RWPE2 (cell line): Measurements from ENCODE around the gene AGPAT2.

Experiments used
- ATAC-seq: fragments of 200-7000 bp; cut with Tn5 transposase; 3 replicates; pipeline ENCODE4 v1.9.1; 2021; ENCODE audit warnings: low read depth
- DNase-seq: peaks from one replicate; pipeline ENCODE4 v3.0.0-alpha.2; 2020; ENCODE audit warnings: low spot score
- H3K27ac ChIP-seq: fragments of 450-650 bp; 2 replicates; pipeline ENCODE4 v1.5.1; 2017; ENCODE audit warnings: mild to moderate bottlenecking; ENCODE audit not compliant: poor library complexity, severe bottlenecking
- H3K27me3 ChIP-seq: fragments of 250-450 bp; sonication (Bioruptor Pico); 2 replicates; pipeline ENCODE4 v1.5.1; 2021; ENCODE audit warnings: mild to moderate bottlenecking, moderate library complexity; ENCODE audit not compliant: insufficient read depth, poor library complexity, severe bottlenecking
- H3K36me3 ChIP-seq: fragments of 250-450 bp; sonication (Bioruptor Pico); 2 replicates; pipeline ENCODE4 v1.5.1; 2020; ENCODE audit warnings: low read depth, mild to moderate bottlenecking, moderate library complexity
- H3K4me1 ChIP-seq: fragments of 250-450 bp; sonication (Bioruptor Pico); 2 replicates; pipeline ENCODE4 v1.5.1; 2021; ENCODE audit warnings: mild to moderate bottlenecking, moderate library complexity; ENCODE audit not compliant: insufficient read depth, poor library complexity, severe bottlenecking
- H3K4me3 ChIP-seq: fragments of 250-450 bp; sonication (Bioruptor Pico); 2 replicates; pipeline ENCODE4 v1.5.1; 2021; ENCODE audit warnings: mild to moderate bottlenecking, moderate library complexity; ENCODE audit not compliant: severe bottlenecking
- H3K9me3 ChIP-seq: fragments of 250-450 bp; sonication (Bioruptor Pico); 2 replicates; pipeline ENCODE4 v1.5.1; 2021; ENCODE audit warnings: mild to moderate bottlenecking, moderate library complexity; ENCODE audit not compliant: severe bottlenecking
- CTCF ChIP-seq: fragments of 450-650 bp; IDR thresholded peaks from one replicate; pipeline ENCODE4 v1.5.1; 2017; ENCODE audit warnings: mild to moderate bottlenecking, moderate library complexity; ENCODE audit not compliant: poor library complexity, severe bottlenecking

AGPAT2 gene

DNA sequence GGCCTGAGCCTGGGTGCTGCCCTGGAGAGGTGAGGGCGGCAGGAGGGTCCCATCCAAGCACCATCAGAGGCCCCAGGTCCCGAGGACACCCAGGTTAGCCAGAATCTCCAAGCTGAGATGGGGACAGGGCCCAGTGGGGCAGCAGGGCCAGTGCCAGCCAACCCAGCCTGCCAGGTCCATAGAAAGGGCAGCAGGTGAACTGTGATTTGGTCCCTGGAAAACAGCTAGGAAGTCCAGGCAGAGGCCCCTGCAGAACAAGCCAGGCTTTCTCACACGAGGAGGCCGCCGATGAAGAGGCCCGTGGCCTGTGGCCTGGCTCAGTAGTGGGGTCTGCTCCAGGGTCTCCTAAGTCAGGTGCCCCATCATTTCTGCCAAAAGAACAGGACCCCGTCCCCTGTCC, 2.0 kb downstream of the AGPAT2 start:
- no peak overlapping the region for H3K27ac ChIP-seq
- no peaks in the 10 kb centered on the region for H3K36me3 ChIP-seq
- no peaks in the 10 kb centered on the region for H3K9me3 ChIP-seq
- peaks cover 3% of the 10 kb centered on the region for H3K4me1 ChIP-seq
- no peaks in the 10 kb centered on the region for H3K27me3 ChIP-seq
- DNase-seq (no peak), ATAC-seq (no peak)
- TF ChIP-seq CTCF: no peak
- H3K4me3 ChIP-seq: no peak overlapping the region

GRCh38 chr9:136684799-136685198, 2.5 kb downstream of the AGPAT2 start:
- Histone ChIP-seq H3K9me3 (no peaks in the 10 kb centered on the region), H3K36me3 (no peaks in the 10 kb centered on the region), H3K4me1 (peaks cover 3% of the 10 kb centered on the region), H3K27ac (no peak overlapping the region), H3K4me3 (no peak overlapping the region), H3K27me3 (no peaks in the 10 kb centered on the region)
- DNase-seq (no peak), ATAC-seq (no peak)
- TF ChIP-seq CTCF: no peak

- no peak overlapping the region for H3K27ac ChIP-seq
- no peak for ATAC-seq
Observed at GRCh38 chr9:136684339-136684738, 2.9 kb downstream of the AGPAT2 start.

GRCh38 chr9:136683755-136684154, 3.5 kb downstream of the AGPAT2 start:
- no peak overlapping the region for H3K4me3 ChIP-seq
- no peaks in the 10 kb centered on the region for H3K27me3 ChIP-seq
- TF ChIP-seq CTCF: no peak
- DNase-seq (no peak), ATAC-seq (no peak)
- no peaks in the 10 kb centered on the region for H3K36me3 ChIP-seq
- no peaks in the 10 kb centered on the region for H3K9me3 ChIP-seq
- H3K4me1 ChIP-seq: peaks cover 3% of the 10 kb centered on the region
- H3K27ac ChIP-seq: no peak overlapping the region

More at GRCh38 chr9:136684339-136684738, 2.9 kb downstream of the AGPAT2 start:
- no peak overlapping the region for H3K4me3 ChIP-seq
- TF ChIP-seq CTCF: no peak
- H3K9me3 ChIP-seq: no peaks in the 10 kb centered on the region
- no peaks in the 10 kb centered on the region for H3K36me3 ChIP-seq
- H3K4me1 ChIP-seq: peaks cover 3% of the 10 kb centered on the region
- no peaks in the 10 kb centered on the region for H3K27me3 ChIP-seq
- DNase-seq: no peak

DNA sequence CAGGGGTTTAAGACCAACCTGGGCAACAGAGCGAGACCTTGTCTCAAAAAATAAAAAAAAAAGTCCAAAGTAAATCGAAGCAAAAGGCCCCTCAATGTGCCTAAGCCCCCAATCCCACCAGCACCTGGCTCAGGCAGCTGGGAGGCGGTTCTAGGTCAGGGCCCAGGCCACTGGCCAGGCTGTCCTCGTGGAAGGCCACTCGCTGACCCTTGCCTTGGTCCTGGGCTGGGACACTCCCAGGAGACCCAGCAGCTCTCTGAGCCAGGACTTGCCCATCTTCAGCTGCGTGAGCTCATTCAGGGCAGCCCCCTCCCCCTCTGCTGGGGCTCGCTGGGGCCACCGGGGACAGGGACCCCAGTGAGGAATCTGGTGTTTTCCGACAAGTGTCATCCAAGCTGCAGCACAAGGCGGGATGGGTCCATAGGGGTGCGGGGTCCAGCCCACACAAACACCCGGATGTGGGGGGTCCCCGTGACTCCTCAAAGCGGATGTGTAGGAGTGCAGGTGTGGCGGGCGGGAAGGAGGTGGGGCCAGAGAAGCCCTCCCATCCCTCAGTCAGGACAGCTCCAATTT, 4.0 kb downstream of the AGPAT2 start:
- peaks cover 3% of the 10 kb centered on the region for H3K4me1 ChIP-seq

More for the DNA sequence above, 4.0 kb downstream of the AGPAT2 start:
- Histone ChIP-seq H3K4me3 (no peak overlapping the region), H3K36me3 (no peaks in the 10 kb centered on the region), H3K9me3 (no peaks in the 10 kb centered on the region), H3K27ac (no peak overlapping the region), H3K27me3 (no peaks in the 10 kb centered on the region)
- no peak for DNase-seq
- ATAC-seq: no peak
- no peak for TF ChIP-seq CTCF
